H1 (cell line): ENCODE results near the gene SCUBE2. TPM values are rescaled to one million over a fixed set of nuclear protein-coding genes. Genes with fewer than 3 reads are reported as not detected.

Source experiments
- CHD1 ChIP-seq: IDR thresholded peaks from 2 replicates; pipeline ENCODE4 v1.6.1; 2012; ENCODE audit warnings: low read depth, low read length, improper control_type of control experiment
- CTCF ChIP-seq, 3 experiments: IDR thresholded peaks; 1 replicate in 2 of 3; 2 replicates in 1 of 3; pipeline versions ENCODE4 v1.5.1 to v1.6.1; 2011; ENCODE audit warnings: low read length in 3 of 3, mild to moderate bottlenecking in 3 of 3, inconsistent platforms in 2 of 3, low read depth in 1 of 3, moderate library complexity in 1 of 3; ENCODE audit not compliant: insufficient read depth in 1 of 3; ENCODE audit errors: control extremely low read depth in 1 of 3
- EGR1 ChIP-seq: IDR thresholded peaks from 2 replicates; pipeline ENCODE4 v1.6.1; 2011; ENCODE audit warnings: low read depth, low read length, borderline replicate concordance
- EZH2 ChIP-seq: fragments of 200-600 bp; sonication (generic); IDR thresholded peaks from 2 replicates; pipeline ENCODE4 v1.7.1; 2012; ENCODE audit warnings: low read depth, mild to moderate bottlenecking, moderate library complexity, low read length, inconsistent platforms; ENCODE audit not compliant: severe bottlenecking
- JUN ChIP-seq: IDR thresholded peaks from 2 replicates; pipeline ENCODE4 v1.6.1; 2011; ENCODE audit warnings: low read depth, mild to moderate bottlenecking, improper control_type of control experiment, low read length
- KDM1A ChIP-seq: fragments of 200-600, 300-600 bp; sonication (generic); IDR thresholded peaks from 2 replicates; pipeline ENCODE4 v1.7.1; 2016; ENCODE audit warnings: mild to moderate bottlenecking, low read length, borderline replicate concordance
- KDM5A ChIP-seq: fragments of 200-600 bp; IDR thresholded peaks from 2 replicates; pipeline ENCODE4 v1.7.1; 2012; ENCODE audit warnings: mild to moderate bottlenecking, low read length, inconsistent platforms, mixed read lengths
- NANOG ChIP-seq: IDR thresholded peaks from 2 replicates; pipeline ENCODE4 v1.6.1; 2011; ENCODE audit warnings: low read length, low read depth, mild to moderate bottlenecking, inconsistent platforms; ENCODE audit not compliant: insufficient read depth, poor library complexity, severe bottlenecking
- RAD21 ChIP-seq, 2 experiments: IDR thresholded peaks in 1 of 2; conservative IDR thresholded peaks in 1 of 2; 2 replicates each; pipeline ENCODE4 v1.6.1; 2011; ENCODE audit warnings: low read depth in 2 of 2, low read length in 2 of 2, improper control_type of control experiment in 1 of 2, inconsistent platforms in 1 of 2, mild to moderate bottlenecking in 1 of 2, moderate library complexity in 1 of 2
- RBBP5 ChIP-seq: IDR thresholded peaks from 2 replicates; pipeline ENCODE4 v1.7.1; 2012; ENCODE audit warnings: low read depth, mild to moderate bottlenecking, inconsistent platforms, low read length, moderate library complexity, borderline replicate concordance
- RXRA ChIP-seq: IDR thresholded peaks from 2 replicates; pipeline ENCODE4 v1.6.1; 2011; ENCODE audit warnings: low read depth, mild to moderate bottlenecking, low read length, moderate library complexity; ENCODE audit not compliant: insufficient read depth
- SIX5 ChIP-seq: IDR thresholded peaks from 2 replicates; pipeline ENCODE4 v1.6.1; 2011; ENCODE audit warnings: mild to moderate bottlenecking, low read depth, low read length
- SP4 ChIP-seq: IDR thresholded peaks from 2 replicates; pipeline ENCODE4 v1.6.1; 2012; ENCODE audit warnings: low read length, inconsistent platforms
- TBP ChIP-seq: IDR thresholded peaks from 2 replicates; pipeline ENCODE4 v1.6.1; 2011; ENCODE audit warnings: low read depth, low read length, improper control_type of control experiment
- polyA plus RNA-seq, 7 experiments: library from polyadenylated mRNA; depleted of rRNA in 3 of 7; stranded (reverse) in 5 of 7; unstranded in 2 of 7; fragments of >200 nt in 5 of 7; fragments of 200-250 nt in 2 of 7; gene quantifications; 1 replicate in 5 of 7; 2 replicates in 1 of 7; 4 replicates in 1 of 7; pipeline versions ENCODE4 v1.2.1 to v1.2.3, GENCODE V29; 2011 to 2013; ENCODE audit warnings: missing spikeins in 2 of 7, mixed read lengths in 2 of 7
- total RNA-seq: library from RNA; stranded (reverse); fragmentation: NEBNext Ultra II Directional; extraction: Animal tissue kit (Norgen Biotek cat#: 25700); gene quantifications from 2 replicates; pipeline ENCODE4 v1.2.1, GENCODE V29; 2021
- TF ChIP-seq, protein P1 (sequence below): IDR thresholded peaks from 2 replicates; pipeline ENCODE4 v1.6.1; 2012; ENCODE audit warnings: low read length, inconsistent platforms
- TF ChIP-seq, protein P2 (sequence below): IDR thresholded peaks from 2 replicates; pipeline ENCODE4 v1.6.1; 2012; ENCODE audit warnings: inconsistent platforms
- TF ChIP-seq, protein P3 (sequence below): IDR thresholded peaks from 2 replicates; pipeline ENCODE4 v1.6.1; 2011; ENCODE audit warnings: low read length, improper control_type of control experiment

SCUBE2 gene
- total and polyA plus RNA-seq, 2 of the 8 experiments (the other 6 are each of a cell fraction or from before 2014, with no cell fraction given) = 0.29 to 1.2 TPM

DNA sequence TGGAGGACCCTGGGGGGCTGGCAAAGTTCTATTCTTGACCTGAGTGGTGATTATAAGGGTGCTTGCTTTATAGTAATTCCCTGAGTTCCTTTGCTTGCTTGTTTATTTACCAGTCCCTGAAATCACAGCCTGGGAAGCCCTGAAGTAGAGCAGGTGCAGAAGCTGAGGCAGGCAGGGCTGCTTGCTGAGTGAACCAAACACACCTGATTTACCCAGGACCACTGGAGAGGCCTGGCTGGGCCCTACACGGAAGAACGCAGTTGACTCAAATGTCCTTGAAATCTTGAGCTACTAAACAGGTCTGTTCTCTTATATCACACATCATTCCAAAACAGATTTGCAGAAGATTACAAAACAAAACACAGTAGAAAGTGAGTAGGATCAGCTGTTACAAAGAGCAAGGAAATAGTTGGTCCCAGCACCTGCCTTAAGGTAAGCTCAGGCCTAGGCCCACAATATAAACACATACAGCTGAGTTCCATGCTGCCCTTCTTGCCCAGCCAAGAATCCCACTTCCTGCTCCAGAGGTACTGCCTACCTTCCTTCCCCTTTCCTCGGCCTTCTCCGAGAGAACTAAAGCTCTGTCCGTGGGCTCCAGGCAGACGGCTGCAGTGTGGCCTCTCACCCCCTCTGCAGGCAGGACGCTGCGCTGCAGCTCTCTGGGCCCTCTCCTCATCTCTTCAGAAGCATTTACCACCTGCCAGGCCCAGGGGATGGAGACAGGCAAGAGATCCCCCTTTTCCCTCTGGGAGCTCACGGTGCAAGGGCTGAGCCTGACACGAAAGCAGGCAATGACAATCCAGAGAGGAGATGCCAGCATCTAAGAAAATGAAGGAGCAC, 46.1 kb upstream of the SCUBE2 start (continued):
- no peak for TF ChIP-seq NANOG
- no peak for TF ChIP-seq JUN
- TF ChIP-seq, protein P1, sequence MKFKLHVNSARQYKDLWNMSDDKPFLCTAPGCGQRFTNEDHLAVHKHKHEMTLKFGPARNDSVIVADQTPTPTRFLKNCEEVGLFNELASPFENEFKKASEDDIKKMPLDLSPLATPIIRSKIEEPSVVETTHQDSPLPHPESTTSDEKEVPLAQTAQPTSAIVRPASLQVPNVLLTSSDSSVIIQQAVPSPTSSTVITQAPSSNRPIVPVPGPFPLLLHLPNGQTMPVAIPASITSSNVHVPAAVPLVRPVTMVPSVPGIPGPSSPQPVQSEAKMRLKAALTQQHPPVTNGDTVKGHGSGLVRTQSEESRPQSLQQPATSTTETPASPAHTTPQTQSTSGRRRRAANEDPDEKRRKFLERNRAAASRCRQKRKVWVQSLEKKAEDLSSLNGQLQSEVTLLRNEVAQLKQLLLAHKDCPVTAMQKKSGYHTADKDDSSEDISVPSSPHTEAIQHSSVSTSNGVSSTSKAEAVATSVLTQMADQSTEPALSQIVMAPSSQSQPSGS = peak; percentile 54; the same call in 1 of the 2 replicates
- no peak for TF ChIP-seq KDM5A
- no peak for TF ChIP-seq SIX5
- TF ChIP-seq, protein P2, sequence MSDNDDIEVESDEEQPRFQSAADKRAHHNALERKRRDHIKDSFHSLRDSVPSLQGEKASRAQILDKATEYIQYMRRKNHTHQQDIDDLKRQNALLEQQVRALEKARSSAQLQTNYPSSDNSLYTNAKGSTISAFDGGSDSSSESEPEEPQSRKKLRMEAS = 0 out of 2 replicates have a peak, but pooled peaks have one; percentile 38
- TF ChIP-seq EGR1 = no peak
- TF ChIP-seq RBBP5 = 0 out of 2 replicates have a peak, but pooled peaks have one; percentile 7
- no peak for TF ChIP-seq EZH2
- peak; percentile 94 to 99 (median 96) for TF ChIP-seq CTCF (IDR thresholded peaks at IDR 0.05; ENCODE audit: control extremely low read depth in 1 of 3, insufficient read depth in 1 of 3, low read depth in 1 of 3, low read length in 3 of 3)
- no peak for TF ChIP-seq RXRA
- TF ChIP-seq KDM1A = no peak
- peak; percentile 93 to 95 for TF ChIP-seq RAD21 (IDR thresholded peaks at IDR 0.05 in 1 of 2, conservative IDR thresholded peaks at IDR 0.05 in 1 of 2; ENCODE audit: low read depth in 2 of 2, low read length in 2 of 2)
- TF ChIP-seq, protein P3, sequence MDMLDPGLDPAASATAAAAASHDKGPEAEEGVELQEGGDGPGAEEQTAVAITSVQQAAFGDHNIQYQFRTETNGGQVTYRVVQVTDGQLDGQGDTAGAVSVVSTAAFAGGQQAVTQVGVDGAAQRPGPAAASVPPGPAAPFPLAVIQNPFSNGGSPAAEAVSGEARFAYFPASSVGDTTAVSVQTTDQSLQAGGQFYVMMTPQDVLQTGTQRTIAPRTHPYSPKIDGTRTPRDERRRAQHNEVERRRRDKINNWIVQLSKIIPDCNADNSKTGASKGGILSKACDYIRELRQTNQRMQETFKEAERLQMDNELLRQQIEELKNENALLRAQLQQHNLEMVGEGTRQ = no peak
- TF ChIP-seq SP4 = no peak
- TF ChIP-seq CHD1 = no peak
- peak; percentile 64; the same call in 1 of the 2 replicates for TF ChIP-seq TBP
